ENCODE results near the gene AVL9.
"Not testable (repeated sequence)": the region's sequence is repeated elsewhere in the genome, so short reads cannot be mapped to it uniquely, and the experiment has no call there.

AVL9 gene

DNA sequence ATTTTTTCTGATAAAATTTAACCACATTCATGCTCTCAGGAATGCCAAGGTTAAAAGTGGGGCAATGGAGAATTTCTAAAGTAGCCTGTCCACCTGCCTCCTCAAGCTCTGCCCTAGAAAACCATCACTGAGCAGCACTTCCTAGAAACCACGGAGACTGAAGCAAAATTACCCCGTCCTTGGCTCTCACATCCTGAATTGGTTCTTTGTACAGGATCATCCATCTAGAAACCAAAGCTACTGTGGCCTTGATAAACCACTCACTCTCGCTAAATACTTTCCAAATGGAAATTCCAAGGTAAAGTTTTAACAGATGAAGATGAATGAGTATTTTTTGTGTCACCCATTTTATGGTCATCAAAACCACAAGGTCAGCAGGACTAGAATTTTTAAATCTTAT is 96.6 kb downstream of the AVL9 start:
- no peak for DNase-seq

DNA sequence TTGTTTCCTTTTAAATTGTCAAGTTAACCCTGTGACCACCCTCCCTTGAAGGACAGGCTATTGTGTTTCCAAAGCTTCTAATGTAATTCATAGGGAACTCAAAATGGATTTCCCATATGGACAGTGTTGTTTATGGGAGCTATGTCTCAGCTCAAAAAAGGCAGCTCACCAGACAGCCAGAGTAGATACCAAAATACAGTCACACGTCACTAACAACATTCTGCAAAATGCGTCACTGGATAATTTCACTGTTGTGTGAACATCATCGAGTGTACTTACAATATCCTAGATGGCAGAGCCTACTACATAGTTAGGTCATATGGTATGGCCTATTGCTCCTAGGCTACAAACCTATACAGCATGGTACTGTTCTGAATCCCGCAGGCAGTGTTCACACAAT is 97.4 kb downstream of the AVL9 start:
- no peak for DNase-seq

DNA sequence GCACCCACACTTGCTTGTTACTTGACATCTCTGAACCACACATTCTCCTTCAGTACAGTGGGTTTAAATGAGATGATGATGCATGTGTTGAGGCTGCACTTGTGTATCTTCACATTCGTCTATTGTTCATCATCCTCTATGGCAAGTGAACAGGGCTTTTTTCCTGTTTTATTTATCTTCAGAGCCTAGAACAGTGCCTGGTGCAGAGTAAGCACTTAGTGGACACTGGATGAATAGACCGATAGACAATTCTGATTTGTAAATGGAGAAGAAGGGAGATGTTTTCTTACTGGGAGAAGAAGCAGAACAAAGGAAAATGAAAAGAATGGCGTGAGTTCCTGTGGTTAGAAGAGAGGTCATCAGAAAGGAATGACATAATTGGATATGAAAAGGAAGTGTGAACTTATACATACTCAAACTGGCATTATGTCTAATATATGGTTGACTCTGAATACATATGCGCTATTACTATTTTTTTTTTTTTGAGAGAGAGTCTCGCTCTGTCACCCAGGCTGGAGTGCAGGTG is 99.7 kb downstream of the AVL9 start:
- DNase-seq = no peak

DNA sequence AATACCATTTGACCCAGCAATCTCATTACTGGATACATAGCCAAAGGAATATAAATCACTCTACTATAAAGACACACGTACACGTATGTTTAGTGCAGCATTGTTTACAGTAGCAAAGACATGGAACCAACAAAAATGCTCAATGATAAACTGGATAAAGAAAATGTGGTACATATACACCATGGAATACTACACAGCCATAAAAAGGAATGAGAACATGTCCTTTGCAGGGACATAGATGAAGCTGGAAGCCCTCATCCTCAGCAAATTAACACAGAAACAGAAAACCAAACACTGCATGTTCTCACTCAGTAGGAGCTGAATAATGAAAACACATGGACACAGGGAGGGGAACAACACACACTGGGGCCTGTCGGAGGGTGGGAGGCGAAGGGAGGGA is 105.9 kb downstream of the AVL9 start:
- not testable (repeated sequence) for DNase-seq

DNA sequence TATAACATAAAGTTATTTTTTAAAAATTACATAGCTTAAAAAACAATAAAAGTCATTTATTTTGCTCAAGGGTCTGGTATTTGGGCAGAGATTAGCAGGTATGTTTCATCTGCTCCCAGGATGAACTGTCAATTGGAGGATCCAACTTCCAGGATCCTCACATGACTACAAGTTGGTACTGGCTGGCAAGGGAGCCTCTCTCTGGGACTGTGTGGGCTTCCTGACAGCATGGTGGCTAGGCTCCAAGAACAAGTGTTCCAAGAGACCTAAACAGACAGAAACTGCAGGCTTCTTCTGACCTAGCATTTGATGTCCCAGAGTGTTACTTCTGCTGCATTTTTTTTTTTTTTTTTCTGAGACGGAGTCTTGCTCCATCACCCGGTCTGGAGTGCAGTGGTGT is 107.2 kb downstream of the AVL9 start:
- no peak for DNase-seq

DNA sequence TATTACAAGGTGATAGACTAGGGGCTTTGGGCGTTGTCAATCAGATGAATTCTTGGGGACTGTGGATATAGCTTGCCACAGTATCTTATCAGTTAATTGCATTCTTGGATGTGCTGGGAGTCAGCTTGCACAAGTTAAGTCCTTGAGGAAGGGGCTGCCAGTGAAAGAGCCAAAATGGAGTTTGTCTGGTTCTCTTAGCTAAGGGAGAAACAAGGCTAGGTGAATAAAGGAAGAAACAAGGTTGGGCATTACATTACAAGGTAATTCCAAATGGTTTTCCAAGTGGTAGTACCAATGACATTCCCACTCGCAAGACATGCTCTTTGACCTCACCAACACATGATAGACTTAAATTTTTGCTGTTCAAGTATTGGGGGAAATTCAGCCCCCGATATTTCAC is 108.2 kb downstream of the AVL9 start:
- not testable (repeated sequence) for DNase-seq

DNA sequence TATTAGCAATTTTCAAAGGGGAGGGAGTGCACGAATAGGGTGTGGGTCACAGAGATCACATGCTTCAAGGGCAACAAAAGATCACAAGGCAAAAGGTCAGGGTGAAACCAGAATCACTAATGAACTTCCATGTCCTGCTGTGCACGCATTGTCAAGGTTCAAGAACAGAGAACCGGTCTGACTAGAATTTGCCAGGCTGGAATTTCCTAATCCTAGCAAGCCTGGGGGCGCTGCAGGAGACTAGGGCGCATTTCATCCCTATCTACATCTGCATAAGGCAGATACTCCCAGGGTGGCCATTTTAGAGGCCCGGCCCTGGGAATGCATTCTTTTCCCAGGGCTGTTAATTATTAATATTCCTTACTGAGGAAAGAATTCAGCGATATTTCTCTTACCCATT is 108.8 kb downstream of the AVL9 start:
- DNase-seq = not testable (repeated sequence)

DNA sequence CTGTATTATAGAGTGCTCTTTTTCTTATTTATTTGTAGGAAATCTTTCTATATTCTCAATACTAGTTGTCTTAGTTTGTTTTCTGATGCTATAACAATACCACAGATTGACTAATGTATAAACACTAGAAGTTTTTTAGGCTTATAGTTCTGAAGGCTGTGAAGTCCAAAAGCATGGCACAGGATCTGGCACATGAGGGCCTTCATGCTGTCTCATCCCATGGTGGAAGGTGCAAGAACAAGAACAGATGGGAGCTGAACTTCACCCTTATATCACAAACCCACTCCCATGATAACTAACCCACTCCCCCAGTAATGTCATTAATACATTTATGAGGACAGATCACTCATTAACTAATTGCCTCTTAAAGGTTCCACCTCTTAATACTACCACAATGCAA is 109.7 kb downstream of the AVL9 start:
- DNase-seq = no peak

DNA sequence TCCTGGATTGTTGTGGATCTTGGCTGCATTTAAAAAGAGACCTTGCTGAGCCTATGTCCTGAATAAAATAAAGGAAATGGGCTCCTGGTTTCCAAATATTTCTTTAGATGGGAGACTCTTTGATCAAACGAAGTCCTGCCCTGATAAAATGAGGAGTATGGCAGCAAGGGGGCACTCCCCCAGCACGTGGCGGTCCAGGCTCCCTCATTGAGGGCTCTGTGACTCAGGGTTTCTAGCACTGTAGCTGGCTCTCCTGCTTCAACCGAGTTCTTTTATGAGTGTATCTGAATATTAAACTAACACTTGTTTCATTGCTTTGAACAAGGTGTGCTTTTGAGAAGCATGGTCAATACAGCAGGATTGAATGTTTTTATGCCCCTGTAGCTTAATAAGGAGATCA is 114.2 kb downstream of the AVL9 start:
- no peak for DNase-seq

DNA sequence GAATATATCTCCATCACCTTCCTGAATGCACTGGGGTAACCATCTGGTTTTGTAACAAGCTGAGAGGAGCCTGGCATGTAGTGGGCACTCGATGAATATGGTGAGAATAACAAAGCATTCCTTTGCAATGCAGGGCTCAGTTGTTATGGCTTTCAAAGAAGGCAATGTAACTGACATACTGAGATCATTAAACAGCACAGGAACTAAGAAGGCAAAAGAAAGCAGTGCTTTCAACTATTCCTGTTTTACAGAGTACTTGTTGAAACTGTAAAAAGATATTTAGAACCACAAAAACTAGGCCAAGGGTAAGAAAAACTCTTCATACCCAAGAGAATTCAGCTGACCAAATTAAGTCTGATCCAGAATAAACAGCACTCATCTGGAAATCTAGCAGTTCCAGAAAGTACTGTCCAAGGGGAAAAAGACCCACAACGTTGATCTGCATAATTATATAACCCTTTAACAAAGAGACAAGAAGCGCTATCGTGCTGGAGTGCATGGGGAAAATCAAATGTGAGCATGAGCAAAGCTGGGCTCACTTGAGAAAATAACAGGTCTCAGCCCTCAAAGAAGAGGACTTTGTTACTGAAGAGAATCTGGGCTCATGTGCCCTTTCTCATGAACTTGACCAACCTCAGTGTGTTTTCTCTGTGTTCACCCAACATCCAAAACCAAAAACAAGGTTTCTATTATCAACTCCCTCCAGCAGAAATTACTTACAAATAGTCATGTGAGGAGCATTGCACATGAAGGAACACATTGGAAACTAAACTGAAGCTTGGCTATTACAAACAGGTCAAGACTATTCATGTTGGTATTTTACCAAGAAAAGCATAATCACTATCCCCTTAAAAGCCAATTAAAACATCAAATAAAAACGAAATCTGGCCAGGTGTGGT is 116.2 kb downstream of the AVL9 start:
- no peak for DNase-seq

DNA sequence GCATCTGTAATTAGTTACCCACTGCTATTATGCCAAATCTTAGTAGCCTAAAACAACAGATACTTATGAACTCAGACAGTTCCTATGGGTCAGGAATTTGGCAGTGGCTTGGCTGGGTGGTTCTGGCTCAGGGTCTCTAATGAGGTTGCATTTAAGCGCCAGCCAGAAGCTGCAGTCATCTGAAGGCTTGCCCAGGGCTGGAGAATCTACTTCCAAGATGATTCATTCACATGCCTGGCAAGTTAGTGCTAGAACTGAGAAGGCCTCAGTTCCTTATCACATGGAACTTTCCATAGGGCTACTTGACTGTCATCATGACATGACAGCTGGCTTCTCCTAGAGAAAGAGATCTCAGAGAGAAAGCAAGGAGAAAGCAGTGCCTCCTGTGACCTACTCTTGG is 121.3 kb downstream of the AVL9 start:
- DNase-seq = no peak

DNA sequence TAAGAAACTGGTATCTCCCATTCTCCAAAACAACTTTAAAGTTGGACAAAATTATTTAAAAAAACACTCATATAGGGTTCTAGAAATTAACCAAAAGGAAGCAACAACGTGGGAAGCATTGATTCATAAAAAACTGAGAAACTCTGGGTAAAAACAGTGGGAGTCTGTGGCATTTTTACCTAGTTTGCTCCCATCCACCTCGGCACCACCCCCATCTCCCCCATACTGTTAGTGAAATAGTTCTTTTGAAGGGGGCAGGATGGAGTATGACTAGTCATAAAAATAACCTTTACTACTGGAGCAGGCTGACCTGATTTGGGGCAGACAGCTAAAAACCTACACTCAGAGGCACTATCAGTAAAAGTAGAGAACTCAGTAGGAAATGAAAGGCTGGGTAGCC is 123.2 kb downstream of the AVL9 start:
- DNase-seq = no peak

DNA sequence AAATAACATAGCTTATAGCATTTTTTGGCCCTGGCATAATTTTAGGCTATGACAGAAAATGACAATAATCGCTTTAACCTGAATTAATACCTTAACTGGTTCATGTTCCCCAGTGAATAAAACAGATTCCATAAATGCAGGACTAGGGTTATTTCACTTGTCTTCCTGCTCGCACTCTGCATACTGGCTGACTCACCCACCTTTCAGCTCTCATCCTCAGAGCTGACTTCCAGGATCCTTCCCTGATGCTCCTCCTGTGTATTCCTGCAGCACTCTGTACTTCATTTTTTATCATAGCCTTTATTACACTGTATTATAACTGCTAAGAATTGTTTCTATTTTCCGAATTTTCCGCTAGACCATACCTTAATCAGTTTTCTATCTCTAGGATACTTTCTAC is 123.7 kb downstream of the AVL9 start:
- no peak for DNase-seq

DNA sequence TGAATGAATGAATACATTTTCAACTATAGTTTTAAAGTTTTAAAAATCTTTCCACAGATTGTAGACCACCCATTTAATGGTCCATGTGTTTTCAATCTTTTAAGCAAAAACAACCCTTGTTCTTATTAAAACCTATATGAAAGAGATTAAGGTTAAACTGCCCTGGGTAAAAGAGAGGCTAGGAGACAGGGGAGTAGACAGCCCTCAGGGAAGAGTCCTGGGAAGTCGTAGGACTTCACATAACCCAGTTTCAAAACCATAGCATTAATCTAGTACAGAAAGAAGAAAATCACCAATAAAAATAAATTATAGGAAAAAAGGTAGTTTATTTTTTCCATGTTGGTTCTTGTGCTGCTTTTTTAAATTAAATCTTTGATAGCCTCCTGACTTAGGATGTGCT is 124.1 kb downstream of the AVL9 start:
- not testable (repeated sequence) for DNase-seq

DNA sequence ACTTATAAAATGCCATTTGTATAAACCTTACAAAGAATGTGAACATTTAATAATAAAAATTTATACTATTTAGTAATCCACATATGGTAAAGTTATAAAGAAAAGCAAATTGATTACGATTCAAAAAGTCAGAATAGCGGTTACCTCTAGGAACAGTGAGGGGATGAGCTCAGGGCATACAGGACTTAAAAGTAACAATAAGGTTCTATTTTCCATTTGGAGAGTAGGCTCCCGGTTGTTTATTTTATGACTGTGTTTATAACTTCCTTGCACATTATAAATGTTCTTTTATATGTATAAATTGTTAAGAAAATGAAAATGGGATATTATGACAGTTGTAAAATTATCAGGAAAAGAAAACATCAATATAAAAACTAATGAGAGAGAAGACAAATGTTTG is 135.7 kb downstream of the AVL9 start:
- DNase-seq = no peak

DNA sequence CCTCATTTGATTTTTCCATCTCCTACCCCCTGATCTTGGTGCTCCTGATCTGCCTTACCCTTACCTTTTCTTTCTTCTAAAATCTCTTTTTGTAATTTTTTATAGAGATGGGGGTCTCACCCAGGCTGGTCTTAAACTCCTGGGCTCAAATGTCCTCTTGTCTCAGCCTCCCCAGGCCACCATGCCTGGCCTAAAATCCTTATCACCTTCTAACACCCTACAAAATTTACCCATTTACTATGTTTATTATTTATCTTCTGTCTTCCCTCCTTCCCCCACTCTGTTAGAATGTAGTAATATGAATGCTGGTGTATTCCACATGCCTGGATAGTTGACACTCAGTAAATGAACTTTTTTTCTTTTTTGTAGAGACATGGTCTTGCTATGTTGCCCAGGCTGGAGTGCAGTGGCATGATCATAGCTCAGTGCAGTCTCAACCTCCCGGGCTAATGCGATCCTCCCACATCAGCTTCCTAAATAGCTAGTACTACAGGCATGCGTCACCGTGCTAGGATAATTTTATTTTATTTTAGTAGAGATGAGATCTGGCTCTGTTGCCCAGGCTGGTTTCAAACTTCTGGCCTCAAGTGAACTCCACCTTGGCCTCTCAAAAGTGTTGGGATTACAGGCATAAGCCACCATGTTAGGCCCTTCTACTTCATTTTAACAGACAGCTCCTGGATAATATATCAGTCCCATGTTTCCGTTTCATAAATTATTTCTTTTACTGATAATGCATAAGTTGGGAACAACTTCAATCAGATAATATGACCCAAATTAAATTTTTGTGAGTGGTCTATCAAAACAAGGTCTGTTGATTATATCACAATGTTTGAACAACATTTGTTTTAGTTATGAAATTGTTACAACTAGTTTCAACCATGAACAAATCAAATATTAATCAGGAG is 136.6 kb downstream of the AVL9 start:
- not testable (repeated sequence) for DNase-seq

DNA sequence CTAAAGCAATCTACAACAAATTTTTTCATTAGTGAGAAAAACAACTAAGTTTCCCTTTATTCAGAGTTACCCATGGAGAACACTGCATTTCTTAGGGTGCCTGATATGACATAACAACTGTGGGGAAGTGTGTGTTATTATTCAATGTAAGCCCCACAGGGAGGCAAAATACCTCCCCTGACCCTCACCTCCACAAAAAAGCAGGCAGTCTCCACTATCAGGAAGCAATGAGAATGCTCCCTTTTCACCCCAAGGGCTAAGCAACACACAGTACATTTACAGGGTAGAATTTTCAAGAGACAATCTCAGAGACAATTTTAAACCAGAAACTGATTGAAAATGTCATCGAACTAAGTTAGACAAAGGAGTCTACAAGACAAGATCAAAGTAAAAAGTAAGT is 138.2 kb downstream of the AVL9 start:
- DNase-seq = not testable (repeated sequence)

DNA sequence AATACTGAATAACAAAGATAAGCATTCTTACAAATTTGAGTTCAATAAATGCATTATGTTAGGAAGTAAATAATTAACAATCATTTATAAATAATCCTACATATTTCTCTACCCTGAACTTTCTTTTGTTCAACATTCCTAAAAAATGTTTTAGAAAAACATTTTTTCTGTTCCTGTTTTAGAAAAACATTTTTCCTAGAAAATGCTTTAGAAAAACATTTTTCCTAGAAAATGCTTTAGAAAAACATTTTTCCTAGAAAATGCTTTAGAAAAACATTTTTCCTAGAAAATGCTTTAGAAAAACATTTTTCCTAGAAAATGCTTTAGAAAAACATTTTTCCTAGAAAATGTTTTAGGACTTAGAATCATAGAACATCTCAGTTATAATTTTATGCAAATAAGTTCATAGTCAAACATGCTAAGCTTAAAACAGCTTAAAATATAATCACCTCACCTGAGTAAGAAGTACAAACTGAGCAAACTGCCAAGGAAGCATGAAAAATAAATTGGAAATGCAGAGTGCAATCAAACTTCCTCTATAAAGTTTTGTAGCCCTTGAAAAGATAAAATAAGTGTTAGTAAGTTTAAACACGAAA is 139.6 kb downstream of the AVL9 start:
- not testable (repeated sequence) for DNase-seq

DNA sequence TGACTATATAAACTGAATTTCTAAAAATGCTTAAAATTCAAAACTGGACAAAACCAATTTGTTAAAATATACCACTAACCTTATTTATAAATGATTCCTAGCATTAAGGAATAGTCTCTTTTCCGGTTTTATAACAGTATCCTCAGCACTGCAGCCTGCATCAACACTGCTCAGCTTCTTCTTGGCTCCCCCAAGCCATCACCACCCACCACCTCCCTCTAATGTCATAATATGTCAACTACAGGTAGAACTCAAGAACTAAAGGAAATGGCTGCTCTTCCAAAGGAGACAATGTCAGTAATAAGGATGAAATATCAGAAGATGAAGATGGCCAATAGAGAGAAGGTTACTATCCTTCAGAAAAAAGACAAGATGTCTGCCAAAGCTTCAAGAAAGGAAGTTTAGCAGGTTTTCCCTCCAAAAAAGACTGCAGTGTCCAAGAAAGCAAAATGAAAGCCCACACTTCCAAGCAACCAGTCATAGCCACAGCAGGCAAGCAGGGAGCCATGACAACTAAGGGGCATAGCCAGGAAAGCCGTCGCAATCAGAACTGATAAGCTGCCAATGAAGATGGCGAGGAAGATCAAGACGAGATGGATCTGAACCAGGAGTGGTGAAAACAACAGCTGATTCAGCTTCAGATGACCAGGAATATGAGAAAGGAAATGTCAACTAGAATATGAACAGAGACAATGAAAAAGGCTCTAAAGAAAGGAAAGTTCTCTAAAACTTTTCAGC is 141.6 kb downstream of the AVL9 start:
- DNase-seq = not testable (repeated sequence)

DNA sequence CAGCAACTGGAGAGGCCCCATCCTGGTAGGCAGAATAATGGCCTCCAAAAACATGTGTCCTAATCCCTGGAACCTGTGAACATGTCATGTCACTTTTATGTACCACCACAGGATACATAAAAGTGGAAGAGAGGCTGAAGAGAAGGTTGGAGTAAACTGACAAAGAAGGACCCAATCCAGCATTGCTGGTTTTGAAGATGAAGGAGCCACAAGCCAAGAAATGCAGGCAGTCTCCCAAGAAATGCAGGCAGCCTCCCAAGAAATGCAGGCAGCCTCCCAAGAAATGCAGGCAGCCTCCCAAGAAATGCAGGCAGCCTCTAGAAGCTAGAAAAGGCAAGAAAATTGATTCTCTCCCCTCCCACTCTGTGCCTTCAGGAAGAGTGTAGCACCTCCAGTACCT is 142.3 kb downstream of the AVL9 start:
- DNase-seq = not testable (repeated sequence)
